ENCODE data around the gene RXRA.

The RXRA gene

GRCh38 chr9:134461426-134461982 is 135.2 kb downstream of the RXRA start:
- H3K36me3 ChIP-seq (ENCODE audit: insufficient read depth, low read length), result no peaks in the 10 kb centered on the region; the same call in 1 of the 2 replicates
- no peaks in the 10 kb centered on the region for H3K9me3 ChIP-seq (ENCODE audit: control insufficient read depth, insufficient read depth, low read length)
- H3K9ac ChIP-seq (ENCODE audit: low read depth, low read length), result no peak overlapping the region
- no peaks in the 10 kb centered on the region for H3K4me1 ChIP-seq (ENCODE audit: insufficient read depth, low read length)

- Histone ChIP-seq H3K9me3 (ENCODE audit: control insufficient read depth, insufficient read depth, low read length) (no peaks in the 10 kb centered on the region), H3K9ac (ENCODE audit: low read depth, low read length) (no peak overlapping the region)
These were observed 136.1 kb downstream of the RXRA start for GRCh38 chr9:134462318-134462717.

GRCh38 chr9:134463280-134463679 is 137.0 kb downstream of the RXRA start:
- no peaks in the 10 kb centered on the region for H3K9me3 ChIP-seq (ENCODE audit: control insufficient read depth, insufficient read depth, low read length)
- H3K4me1 ChIP-seq (ENCODE audit: insufficient read depth, low read length), result no peaks in the 10 kb centered on the region
- no peak overlapping the region for H3K9ac ChIP-seq (ENCODE audit: low read depth, low read length)
- H3K36me3 ChIP-seq (ENCODE audit: insufficient read depth, low read length), result no peaks in the 10 kb centered on the region; the same call in 1 of the 2 replicates

More at GRCh38 chr9:134462318-134462717, 136.1 kb downstream of the RXRA start:
- no peaks in the 10 kb centered on the region; the same call in 1 of the 2 replicates for H3K36me3 ChIP-seq (ENCODE audit: insufficient read depth, low read length)
- no peaks in the 10 kb centered on the region for H3K4me1 ChIP-seq (ENCODE audit: insufficient read depth, low read length)

- Histone ChIP-seq H3K9ac (ENCODE audit: low read depth, low read length) (no peak overlapping the region), H3K4me1 (ENCODE audit: insufficient read depth, low read length) (no peaks in the 10 kb centered on the region), H3K9me3 (ENCODE audit: control insufficient read depth, insufficient read depth, low read length) (no peaks in the 10 kb centered on the region), H3K36me3 (ENCODE audit: insufficient read depth, low read length) (no peaks in the 10 kb centered on the region)
These were observed 140.8 kb downstream of the RXRA start for GRCh38 chr9:134466869-134467616.

- Histone ChIP-seq H3K9ac (ENCODE audit: low read depth, low read length) (no peak overlapping the region), H3K4me1 (ENCODE audit: insufficient read depth, low read length) (no peaks in the 10 kb centered on the region), H3K9me3 (ENCODE audit: control insufficient read depth, insufficient read depth, low read length) (no peaks in the 10 kb centered on the region), H3K36me3 (ENCODE audit: insufficient read depth, low read length) (no peaks in the 10 kb centered on the region)
These were observed 142.1 kb downstream of the RXRA start for GRCh38 chr9:134468358-134468757.

GRCh38 chr9:134469041-134469875 is 143.0 kb downstream of the RXRA start:
- no peaks in the 10 kb centered on the region for H3K9me3 ChIP-seq (ENCODE audit: control insufficient read depth, insufficient read depth, low read length)
- H3K9ac ChIP-seq (ENCODE audit: low read depth, low read length), result no peak overlapping the region
- no peaks in the 10 kb centered on the region for H3K4me1 ChIP-seq (ENCODE audit: insufficient read depth, low read length)
- no peaks in the 10 kb centered on the region for H3K36me3 ChIP-seq (ENCODE audit: insufficient read depth, low read length)

- Histone ChIP-seq H3K4me1 (ENCODE audit: insufficient read depth, low read length) (no peaks in the 10 kb centered on the region), H3K9me3 (ENCODE audit: control insufficient read depth, insufficient read depth, low read length) (no peaks in the 10 kb centered on the region), H3K9ac (ENCODE audit: low read depth, low read length) (no peak overlapping the region), H3K36me3 (ENCODE audit: insufficient read depth, low read length) (no peaks in the 10 kb centered on the region)
These were observed 146.0 kb downstream of the RXRA start for GRCh38 chr9:134472256-134472655.

- Histone ChIP-seq H3K9me3 (ENCODE audit: control insufficient read depth, insufficient read depth, low read length) (no peaks in the 10 kb centered on the region), H3K4me1 (ENCODE audit: insufficient read depth, low read length) (no peaks in the 10 kb centered on the region), H3K36me3 (ENCODE audit: insufficient read depth, low read length) (no peaks in the 10 kb centered on the region), H3K9ac (ENCODE audit: low read depth, low read length) (no peak overlapping the region)
These were observed 147.1 kb downstream of the RXRA start for GRCh38 chr9:134473141-134474054.

GRCh38 chr9:134474055-134474370 is 147.8 kb downstream of the RXRA start:
- Histone ChIP-seq H3K36me3 (ENCODE audit: insufficient read depth, low read length) (no peaks in the 10 kb centered on the region), H3K9me3 (ENCODE audit: control insufficient read depth, insufficient read depth, low read length) (no peaks in the 10 kb centered on the region), H3K4me1 (ENCODE audit: insufficient read depth, low read length) (no peaks in the 10 kb centered on the region), H3K9ac (ENCODE audit: low read depth, low read length) (no peak overlapping the region)

GRCh38 chr9:134475011-134475790 is 148.9 kb downstream of the RXRA start:
- H3K9ac ChIP-seq (ENCODE audit: low read depth, low read length), result no peak overlapping the region
- H3K4me1 ChIP-seq (ENCODE audit: insufficient read depth, low read length), result no peaks in the 10 kb centered on the region
- H3K9me3 ChIP-seq (ENCODE audit: control insufficient read depth, insufficient read depth, low read length), result no peaks in the 10 kb centered on the region
- no peaks in the 10 kb centered on the region for H3K36me3 ChIP-seq (ENCODE audit: insufficient read depth, low read length)

- Histone ChIP-seq H3K4me1 (ENCODE audit: insufficient read depth, low read length) (no peaks in the 10 kb centered on the region), H3K9ac (ENCODE audit: low read depth, low read length) (no peak overlapping the region), H3K36me3 (ENCODE audit: insufficient read depth, low read length) (no peaks in the 10 kb centered on the region), H3K9me3 (ENCODE audit: control insufficient read depth, insufficient read depth, low read length) (no peaks in the 10 kb centered on the region)
These were observed 150.2 kb downstream of the RXRA start for GRCh38 chr9:134476272-134476941.

GRCh38 chr9:134476942-134477335 is 150.7 kb downstream of the RXRA start:
- Histone ChIP-seq H3K36me3 (ENCODE audit: insufficient read depth, low read length) (no peaks in the 10 kb centered on the region), H3K9me3 (ENCODE audit: control insufficient read depth, insufficient read depth, low read length) (no peaks in the 10 kb centered on the region)

GRCh38 chr9:134477342-134477925 is 151.2 kb downstream of the RXRA start:
- no peak overlapping the region for H3K9ac ChIP-seq (ENCODE audit: low read depth, low read length)
- H3K4me1 ChIP-seq (ENCODE audit: insufficient read depth, low read length), result no peaks in the 10 kb centered on the region
- no peaks in the 10 kb centered on the region for H3K9me3 ChIP-seq (ENCODE audit: control insufficient read depth, insufficient read depth, low read length)
- H3K36me3 ChIP-seq (ENCODE audit: insufficient read depth, low read length), result no peaks in the 10 kb centered on the region

More at GRCh38 chr9:134476942-134477335, 150.7 kb downstream of the RXRA start:
- H3K9ac ChIP-seq (ENCODE audit: low read depth, low read length), result no peak overlapping the region
- H3K4me1 ChIP-seq (ENCODE audit: insufficient read depth, low read length), result no peaks in the 10 kb centered on the region
